ENCODE results near the gene TIGD7.
A peak's percentile ranks its signal among the peaks of the same experiment; 100 is the strongest.

TIGD7 gene, protein sequence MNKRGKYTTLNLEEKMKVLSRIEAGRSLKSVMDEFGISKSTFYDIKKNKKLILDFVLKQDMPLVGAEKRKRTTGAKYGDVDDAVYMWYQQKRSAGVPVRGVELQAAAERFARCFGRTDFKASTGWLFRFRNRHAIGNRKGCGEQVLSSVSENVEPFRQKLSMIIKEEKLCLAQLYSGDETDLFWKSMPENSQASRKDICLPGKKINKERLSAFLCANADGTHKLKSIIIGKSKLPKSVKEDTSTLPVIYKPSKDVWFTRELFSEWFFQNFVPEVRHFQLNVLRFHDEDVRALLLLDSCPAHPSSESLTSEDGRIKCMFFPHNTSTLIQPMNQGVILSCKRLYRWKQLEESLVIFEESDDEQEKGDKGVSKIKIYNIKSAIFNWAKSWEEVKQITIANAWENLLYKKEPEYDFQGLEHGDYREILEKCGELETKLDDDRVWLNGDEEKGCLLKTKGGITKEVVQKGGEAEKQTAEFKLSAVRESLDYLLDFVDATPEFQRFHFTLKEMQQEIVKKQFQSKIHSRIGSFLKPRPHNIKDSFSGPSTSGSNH

DNA sequence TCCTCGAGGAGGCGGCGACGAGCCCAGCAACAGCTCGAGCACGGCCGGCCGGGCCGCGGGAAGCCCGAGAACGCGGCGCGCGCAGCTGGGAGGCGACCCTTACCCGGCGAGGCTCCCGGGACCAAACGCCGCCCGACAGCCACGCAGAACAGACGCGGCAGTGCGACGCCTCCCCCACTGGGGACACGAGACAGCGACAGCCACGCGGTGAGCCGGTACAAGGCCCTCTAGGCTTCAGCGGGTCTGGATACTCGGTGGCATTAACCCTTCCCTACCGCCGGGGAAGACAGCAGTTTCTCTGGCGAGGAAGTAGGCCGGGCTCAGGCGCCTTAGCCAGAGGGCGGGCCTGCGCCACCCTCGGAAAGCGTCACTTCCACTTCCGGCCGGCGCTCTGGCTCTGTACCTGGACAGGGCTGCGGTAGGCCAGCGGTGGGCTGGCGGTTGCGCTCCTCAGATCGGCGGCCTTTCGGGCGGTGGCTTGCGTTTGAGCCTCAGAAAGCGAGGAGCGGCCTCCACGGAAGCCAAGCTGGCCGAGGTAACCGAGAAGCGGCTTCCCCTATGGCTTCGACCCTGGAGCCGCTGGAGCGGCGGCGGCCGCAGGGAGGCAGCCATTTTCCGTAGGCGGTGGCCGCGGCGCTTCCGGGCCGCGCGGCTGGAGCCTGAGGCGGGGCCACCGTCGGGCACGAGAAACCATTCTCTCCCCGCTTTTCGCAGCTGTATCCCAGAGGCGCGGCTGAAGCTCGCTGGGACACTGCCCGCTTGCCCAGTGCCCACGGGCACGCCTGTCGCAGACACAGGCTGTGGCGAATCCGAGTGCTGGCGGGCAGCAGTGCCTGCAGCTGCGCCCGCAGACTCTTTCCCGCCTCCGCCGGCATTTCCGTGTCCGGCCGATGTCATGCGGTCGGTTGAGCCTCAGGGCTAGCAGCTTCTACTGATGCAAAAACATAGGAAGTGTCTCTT is at the start of gene TIGD7, which contains the start of gene ZNF75A:
Gene TIGD7, minus strand, starts transcription at position 322 of the 960 bp plus-strand sequence. CDS start 4,816 bp downstream, outside the sequence.
Gene ZNF75A, plus strand, starts transcription at position 389 of the 960 bp plus-strand sequence. CDS start 2,932 bp downstream, outside the sequence.
- no peak for DNase-seq

DNA sequence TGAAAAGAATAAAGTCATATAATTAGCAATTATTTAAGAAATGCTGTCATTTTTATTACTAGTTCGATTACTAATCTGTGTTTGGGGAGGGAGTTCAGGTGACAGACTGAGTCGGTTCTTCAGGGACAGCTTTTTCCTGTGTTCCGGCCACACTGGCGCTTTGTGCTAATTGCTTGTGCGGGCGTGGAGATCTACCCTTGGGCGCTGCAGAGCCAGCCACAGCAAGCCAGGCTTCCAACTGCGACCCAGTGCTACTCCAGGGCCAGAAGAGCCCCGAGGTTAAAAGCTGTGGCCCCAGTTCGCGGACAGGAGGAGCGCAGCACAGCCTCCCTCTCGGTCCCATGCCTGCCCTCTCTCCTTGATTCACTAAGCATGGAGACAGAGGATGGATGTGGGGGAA is 43.9 kb upstream of the TIGD7 start:
- DNase-seq: no peak

GRCh38 chr16:3348547-3349167 is 43.4 kb upstream of the TIGD7 start:
- no peak for DNase-seq

DNA sequence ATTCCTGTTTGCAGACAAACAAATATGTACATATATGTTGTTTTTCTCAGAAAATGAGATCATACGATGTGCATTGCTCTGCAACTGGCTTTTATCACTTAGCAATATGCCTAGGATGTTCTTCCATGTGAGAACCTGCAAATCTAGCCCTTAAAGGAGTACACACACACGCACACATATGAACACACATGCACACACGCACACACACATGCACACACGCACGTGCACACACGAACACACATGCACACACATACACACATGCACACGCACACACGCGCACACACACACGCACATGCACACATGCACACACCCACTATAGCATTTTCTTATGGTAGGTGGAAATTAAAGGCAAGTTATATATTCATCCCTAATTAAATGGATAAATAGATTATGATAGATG is 42.4 kb upstream of the TIGD7 start:
- no peak for DNase-seq

DNA sequence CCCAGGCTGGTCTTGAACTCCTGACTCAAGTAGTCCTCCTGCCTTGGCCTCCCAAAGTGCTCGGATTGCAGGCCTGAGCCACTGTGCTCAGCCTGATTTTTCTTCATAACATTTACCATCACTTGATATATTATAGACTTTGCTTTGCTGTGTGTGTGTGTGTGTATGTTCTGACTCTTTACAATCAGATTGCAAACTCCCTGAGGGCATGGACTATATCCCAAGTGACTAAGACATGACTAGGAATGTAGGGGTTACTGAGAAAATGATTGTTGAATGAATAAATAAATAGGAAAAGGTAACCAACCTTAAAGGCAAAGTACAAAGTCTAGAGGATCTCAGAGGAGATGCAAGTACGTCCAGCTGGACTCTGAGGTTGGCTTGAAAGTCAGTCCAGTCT is 40.8 kb upstream of the TIGD7 start:
- no peak for DNase-seq

DNA sequence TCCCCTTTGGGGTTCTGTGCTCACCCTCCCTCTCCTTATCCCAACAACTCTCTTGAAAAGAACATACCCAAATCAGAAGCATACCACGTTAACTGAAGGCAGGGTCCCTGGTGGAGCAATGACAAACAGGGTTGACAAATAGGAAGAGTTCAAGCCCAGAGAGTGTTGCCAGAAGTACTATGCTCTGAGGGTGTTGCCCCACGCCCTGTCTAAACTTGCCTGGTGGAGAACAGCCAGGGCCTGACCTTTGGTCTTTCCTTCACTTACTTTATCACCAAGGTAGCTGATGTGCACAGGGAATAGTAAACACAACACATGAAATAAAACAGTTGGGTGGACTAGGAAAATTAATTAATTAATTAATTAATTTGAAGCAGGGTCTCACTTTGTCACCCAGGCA is 23.4 kb upstream of the TIGD7 start:
- DNase-seq: no peak

DNA sequence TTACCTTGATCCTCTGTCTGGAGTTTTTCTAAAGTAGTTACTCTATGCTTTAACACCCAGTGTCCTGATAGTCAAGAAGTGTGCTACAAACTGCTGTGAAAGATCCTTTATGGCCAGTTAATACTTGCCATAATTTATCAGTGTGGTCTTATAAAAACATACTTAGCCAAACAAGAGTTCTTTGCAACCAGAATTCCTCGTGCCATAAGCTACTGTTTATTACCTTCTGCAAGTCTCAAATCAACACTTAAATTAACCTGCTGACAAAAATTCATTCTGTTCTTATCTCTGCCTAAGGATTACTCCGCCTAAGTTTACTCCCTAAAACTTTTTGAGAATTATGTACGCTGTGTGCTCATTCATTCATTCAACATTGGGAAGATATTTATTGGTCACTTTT is 22.9 kb upstream of the TIGD7 start:
- no peak for DNase-seq

- DNase-seq: no peak
Measured at GRCh38 chr16:3327514-3327913, 22.3 kb upstream of the TIGD7 start.

DNA sequence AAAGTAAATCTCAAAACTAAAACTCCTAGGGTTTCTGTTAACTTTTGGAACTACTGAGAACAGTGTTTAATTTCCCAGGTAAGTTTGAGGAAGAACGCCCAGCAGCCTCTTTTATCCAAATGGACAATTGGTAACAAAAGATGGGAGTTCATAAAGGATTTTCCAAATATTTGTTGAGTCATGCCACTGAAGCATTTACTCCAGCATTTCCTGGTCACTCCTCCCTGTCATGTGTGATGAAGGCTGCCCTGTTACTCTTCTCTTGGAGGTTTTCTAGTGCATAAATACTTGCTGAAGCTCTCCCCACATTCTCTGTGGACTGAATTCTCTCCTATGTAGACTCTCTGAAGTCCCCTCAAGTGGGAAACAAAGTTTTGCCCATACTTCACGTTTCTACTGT is 16.6 kb upstream of the TIGD7 start:
- DNase-seq: no peak

DNA sequence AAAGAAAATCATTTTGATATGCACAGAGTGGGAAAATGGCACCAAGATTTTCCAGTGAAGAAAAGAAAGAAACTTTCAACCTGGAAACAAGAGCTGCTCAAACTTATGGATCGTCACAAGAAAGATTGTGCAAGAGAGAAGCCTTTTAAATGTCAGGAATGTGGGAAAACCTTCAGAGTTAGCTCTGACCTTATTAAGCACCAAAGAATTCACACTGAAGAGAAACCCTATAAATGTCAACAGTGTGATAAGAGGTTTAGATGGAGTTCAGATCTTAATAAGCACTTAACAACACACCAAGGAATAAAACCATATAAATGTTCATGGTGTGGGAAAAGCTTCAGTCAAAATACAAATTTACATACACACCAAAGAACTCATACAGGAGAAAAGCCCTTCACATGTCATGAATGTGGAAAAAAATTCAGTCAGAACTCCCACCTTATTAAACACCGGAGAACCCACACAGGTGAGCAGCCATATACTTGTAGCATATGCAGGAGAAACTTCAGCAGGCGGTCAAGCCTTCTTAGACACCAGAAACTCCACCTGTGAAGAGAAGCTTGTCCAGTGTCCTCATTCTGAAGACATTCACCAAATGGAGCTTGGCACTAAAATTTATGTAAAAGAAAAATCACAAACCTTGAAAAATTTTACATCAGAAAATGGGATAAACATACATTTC is 12.2 kb upstream of the TIGD7 start:
- no peak for DNase-seq

- no peak for DNase-seq
Measured at GRCh38 chr16:3311496-3311895, 6.3 kb upstream of the TIGD7 start.

DNA sequence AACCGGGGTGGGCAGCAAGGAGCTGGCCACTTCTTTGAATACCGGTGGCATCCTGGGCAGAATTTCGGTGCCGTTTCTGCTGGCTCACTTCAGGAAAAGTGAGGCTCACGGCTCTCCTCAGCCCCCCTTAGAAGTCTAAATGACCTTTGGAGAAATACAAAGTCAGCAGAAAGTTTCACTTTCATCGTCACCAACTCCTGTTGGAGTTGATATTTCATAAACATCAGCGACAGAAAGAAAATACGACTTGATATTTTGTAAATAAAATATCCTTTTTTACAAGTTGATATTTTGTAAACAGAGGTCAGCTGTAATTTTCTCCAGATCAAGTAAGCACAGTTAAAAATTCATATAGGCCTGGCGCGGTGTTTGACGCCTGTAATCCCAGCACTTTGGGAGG is 848 bp upstream of the TIGD7 start:
- no peak for DNase-seq

GRCh38 chr16:3304370-3304769 is 860 bp downstream of the TIGD7 start:
- DNase-seq: no peak

- no peak for DNase-seq
Measured at GRCh38 chr16:3295783-3296182, 9.4 kb downstream of the TIGD7 start.

DNA sequence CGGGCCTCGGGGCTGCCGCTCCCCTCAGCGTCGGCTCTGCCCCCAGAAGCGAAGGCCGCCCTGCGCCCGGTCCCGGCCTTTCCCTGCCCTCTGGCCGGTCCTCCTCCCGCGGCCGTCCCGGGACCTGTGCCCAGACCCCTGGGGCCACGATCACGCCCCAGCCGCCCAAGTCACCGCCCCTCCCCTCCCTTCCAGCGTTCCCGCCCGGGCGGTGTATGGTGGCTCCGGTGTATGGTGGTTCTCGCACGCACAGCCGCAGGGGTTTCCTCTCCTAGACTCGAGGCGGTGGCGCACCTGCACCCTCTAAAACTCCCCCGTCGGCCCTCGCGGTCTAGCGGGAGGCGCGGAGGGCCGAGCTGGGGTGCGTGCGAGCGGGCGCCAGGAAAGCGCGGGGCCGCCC is 10.0 kb downstream of the TIGD7 start:
- DNase-seq: no peak

DNA sequence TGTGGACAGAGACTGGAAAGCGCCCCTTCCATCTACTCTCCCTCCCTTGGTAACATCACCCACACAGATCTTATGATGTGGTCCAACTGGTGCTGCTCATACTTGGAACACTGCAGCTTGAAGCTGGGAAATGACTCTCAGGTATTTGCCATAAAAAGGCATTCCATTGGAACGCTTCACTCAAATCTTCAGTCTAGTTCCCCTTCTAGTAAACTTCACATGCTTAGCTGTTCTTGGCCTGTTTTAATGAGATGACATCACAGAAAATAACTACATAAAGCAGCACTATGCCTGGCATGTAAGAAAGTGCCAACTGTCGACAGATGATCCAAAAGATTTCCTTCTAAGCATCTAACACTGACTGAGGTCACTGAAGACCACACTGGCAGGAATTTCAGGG is 12.6 kb downstream of the TIGD7 start:
- no peak for DNase-seq

- DNase-seq: no peak
Measured at GRCh38 chr16:3289998-3290673, 15.1 kb downstream of the TIGD7 start.

DNA sequence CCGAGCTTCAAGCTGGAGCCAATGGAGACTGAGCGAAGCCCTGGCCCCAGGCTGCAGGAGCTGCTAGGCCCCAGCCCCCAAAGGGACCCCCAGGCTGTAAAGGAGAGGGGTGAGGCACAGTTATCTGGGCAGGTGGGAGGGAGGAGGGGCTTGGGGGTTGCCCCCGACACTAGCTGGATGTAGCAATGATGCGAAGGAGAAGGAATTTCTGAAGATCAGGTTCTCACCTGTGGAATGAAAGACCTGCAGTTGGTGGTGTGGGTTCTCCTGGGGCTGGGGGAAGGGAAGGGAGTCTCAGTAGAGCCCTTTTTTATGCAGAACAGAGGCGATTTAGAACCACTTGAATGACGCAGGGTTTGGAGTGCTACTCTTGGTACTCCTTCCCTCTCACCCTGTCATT is 20.1 kb downstream of the TIGD7 start:
- no peak for DNase-seq

DNA sequence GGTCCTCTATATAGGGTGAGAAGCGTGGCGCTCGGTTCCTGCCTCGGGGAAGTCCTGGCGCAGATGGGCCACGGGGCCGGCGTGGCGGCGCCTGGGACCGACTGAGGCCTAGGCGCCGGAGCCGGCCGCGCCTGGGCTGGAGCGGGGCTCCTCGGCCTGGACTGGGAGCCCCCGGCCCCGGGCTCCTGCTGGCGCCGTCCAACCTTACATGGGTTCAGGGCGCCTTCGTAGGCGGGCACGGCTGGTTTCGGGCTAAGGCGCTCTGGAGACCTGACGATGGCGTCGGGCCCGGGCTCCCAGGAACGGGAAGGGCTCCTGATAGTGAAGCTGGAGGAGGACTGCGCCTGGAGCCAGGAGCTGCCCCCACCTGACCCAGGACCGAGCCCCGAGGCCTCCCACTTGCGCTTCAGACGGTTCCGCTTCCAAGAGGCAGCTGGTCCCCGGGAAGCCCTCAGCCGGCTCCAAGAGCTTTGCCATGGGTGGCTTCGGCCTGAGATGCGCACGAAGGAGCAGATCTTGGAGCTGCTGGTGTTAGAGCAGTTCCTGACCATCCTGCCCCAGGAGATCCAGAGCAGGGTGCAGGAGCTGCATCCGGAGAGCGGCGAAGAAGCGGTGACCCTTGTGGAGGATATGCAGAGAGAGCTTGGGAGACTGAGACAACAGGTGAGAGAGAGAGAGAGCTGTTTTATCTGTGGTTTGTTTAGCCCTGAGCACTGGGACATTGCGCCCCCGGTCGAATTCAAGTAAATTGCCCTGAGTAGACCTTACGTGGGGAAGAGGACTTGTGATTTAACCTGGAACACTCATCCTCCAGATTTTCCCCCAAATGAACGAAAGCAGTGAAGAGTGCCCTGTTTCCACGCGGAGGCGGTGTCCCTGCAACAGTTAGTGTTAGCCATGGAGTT is 21.4 kb downstream of the TIGD7 start:
- no peak for DNase-seq

GRCh38 chr16:3282730-3283542 is 22.3 kb downstream of the TIGD7 start, which contains the start of gene ZNF263:
TSS of gene ZNF263 (plus strand) at chr16:3283491. CDS start at chr16:3283819, 328 bp downstream.
- DNase-seq: peak; percentile 96

Data from GDM1 (cell line).